Loucy (cell line): ENCODE measurements around the gene GXYLT2.
"Not testable (repeated sequence)": the region's sequence is repeated elsewhere in the genome, so short reads cannot be mapped to it uniquely, and the experiment has no call there.

Experiments
- EZH2phosphoT487 ChIP-seq: fragments of 200-600 bp; IDR thresholded peaks from 2 replicates; pipeline ENCODE4 v1.6.1; 2018; ENCODE audit warnings: antibody characterized with exemption, mild to moderate bottlenecking, moderate library complexity, borderline replicate concordance
- TF ChIP-seq, protein P1 (sequence below): fragments of 200-600 bp; sonication (generic); conservative IDR thresholded peaks from 2 replicates; pipeline ENCODE4 v1.5.1; 2014; ENCODE audit warnings: mild to moderate bottlenecking, antibody characterized with exemption, low read length

DNA sequence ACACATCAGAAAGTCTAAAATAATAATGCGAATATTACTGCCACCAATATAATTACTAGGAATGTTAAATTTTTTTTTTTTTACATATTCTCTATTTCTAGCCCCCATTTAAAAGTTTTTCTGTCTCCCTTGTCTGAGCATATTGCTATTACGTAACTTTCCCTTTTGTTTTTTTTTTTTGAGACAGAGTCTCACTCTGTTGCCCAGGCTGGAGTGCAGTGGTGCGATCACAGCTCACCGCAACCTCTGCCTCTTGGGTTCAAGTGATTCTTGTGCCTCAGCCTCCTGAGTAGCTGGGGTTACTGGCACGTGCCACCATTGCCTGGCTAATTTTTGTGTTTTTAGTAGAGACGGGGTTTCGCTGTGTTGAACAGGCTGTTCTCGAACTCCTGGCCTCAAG is 115.2 kb downstream of the GXYLT2 start:
- TF ChIP-seq, protein P1, sequence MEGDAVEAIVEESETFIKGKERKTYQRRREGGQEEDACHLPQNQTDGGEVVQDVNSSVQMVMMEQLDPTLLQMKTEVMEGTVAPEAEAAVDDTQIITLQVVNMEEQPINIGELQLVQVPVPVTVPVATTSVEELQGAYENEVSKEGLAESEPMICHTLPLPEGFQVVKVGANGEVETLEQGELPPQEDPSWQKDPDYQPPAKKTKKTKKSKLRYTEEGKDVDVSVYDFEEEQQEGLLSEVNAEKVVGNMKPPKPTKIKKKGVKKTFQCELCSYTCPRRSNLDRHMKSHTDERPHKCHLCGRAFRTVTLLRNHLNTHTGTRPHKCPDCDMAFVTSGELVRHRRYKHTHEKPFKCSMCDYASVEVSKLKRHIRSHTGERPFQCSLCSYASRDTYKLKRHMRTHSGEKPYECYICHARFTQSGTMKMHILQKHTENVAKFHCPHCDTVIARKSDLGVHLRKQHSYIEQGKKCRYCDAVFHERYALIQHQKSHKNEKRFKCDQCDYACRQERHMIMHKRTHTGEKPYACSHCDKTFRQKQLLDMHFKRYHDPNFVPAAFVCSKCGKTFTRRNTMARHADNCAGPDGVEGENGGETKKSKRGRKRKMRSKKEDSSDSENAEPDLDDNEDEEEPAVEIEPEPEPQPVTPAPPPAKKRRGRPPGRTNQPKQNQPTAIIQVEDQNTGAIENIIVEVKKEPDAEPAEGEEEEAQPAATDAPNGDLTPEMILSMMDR: not testable (repeated sequence)
- not testable (repeated sequence) for TF ChIP-seq EZH2phosphoT487
